Activated CD4-positive, alpha-beta memory T cell treated with anti-CD3 and anti-CD28 coated beads for 36 hours (primary cell): ENCODE data around the gene KRTAP5-5. TPM values are rescaled to one million over a fixed set of nuclear protein-coding genes. Genes with fewer than 3 reads are reported as not detected.

ENCODE experiments used
- CTCF ChIA-PET: fragments of 350-600 bp; sonication (Branson Sonifier 250); formaldehyde crosslinking; loops from one replicate; lab custom pipeline; 2021; ENCODE audit warnings: antibody characterized with exemption, inconsistent platforms; lab: Charles Lee
- POLR2A ChIA-PET: fragments of 350-600 bp; sonication (Branson Sonifier 250); formaldehyde crosslinking; loops from one replicate; lab custom pipeline; 2021; ENCODE audit warnings: antibody characterized with exemption; lab: Charles Lee
- DNase-seq: peaks from one replicate; pipeline ENCODE4 v3.0.0-alpha.2; 2020
- H3K27ac Mint-ChIP-seq: one replicate; pipeline ENCODE4 v1.8.0; 2021; ENCODE audit warnings: mixed read lengths
- H3K27me3 Mint-ChIP-seq: one replicate; pipeline ENCODE4 v1.8.0; 2021; ENCODE audit warnings: mixed read lengths
- H3K36me3 Mint-ChIP-seq: one replicate; pipeline ENCODE4 v1.8.0; 2021; ENCODE audit warnings: mixed read lengths
- H3K4me1 Mint-ChIP-seq: one replicate; pipeline ENCODE4 v1.8.0; 2021; ENCODE audit warnings: low read depth, mixed read lengths
- H3K4me3 Mint-ChIP-seq: one replicate; pipeline ENCODE4 v1.8.0; 2021; ENCODE audit warnings: mild to moderate bottlenecking, mixed read lengths
- H3K9me3 Mint-ChIP-seq: one replicate; pipeline ENCODE4 v1.8.0; 2021; ENCODE audit warnings: mixed read lengths
- intact Hi-C: fragments of 100-400 bp; cut with micrococcal nuclease; formaldehyde crosslinking; loops from one replicate; pipeline ENCODE4 v1.15.1; 2023
- total RNA-seq, 2 experiments: library from RNA; stranded (reverse); gene quantifications; one replicate each; pipeline ENCODE4 v1.2.3, GENCODE V29; 2021

KRTAP5-5 gene
- total RNA-seq, 2 experiments from 2014 or later, result not detected

- Mint-ChIP-seq H3K27me3 (peaks cover 28% of the 10 kb centered on the region), H3K9me3 (no peaks in the 10 kb centered on the region), H3K36me3 (no peaks in the 10 kb centered on the region), H3K4me3 (no peak overlapping the region), H3K4me1 (peaks cover 6% of the 10 kb centered on the region), H3K27ac (no peak overlapping the region)
- CTCF ChIA-PET, result interaction anchor here (0.6 to 2.3 kb wide), 4 partner anchors 12 to 284 kb away, joined by 3 to 10 read pairs (median 4); no protein-coding TSS in a partner anchor
- DNase-seq, result no peak
- POLR2A ChIA-PET, result no interaction called here
- intact Hi-C loops, result no loop called here
Measured at GRCh38 chr11:1633864-1634263, 4.3 kb downstream of the KRTAP5-5 start.

GRCh38 chr11:1636291-1636950, 6.8 kb downstream of the KRTAP5-5 start:
- ChIA-PET CTCF (interaction anchor here (1.5 to 2.3 kb wide), 2 partner anchors 17 to 41 kb away, joined by 3 to 10 read pairs; no protein-coding TSS in a partner anchor), POLR2A (no interaction called here)
- peaks cover 4% of the 10 kb centered on the region for H3K4me1 Mint-ChIP-seq
- H3K36me3 Mint-ChIP-seq, result no peaks in the 10 kb centered on the region
- intact Hi-C loops, result no loop called here
- no peak for DNase-seq
- H3K27me3 Mint-ChIP-seq, result peaks cover 28% of the 10 kb centered on the region
- H3K4me3 Mint-ChIP-seq, result no peak overlapping the region
- H3K27ac Mint-ChIP-seq, result no peak overlapping the region
- H3K9me3 Mint-ChIP-seq, result no peaks in the 10 kb centered on the region

GRCh38 chr11:1637628-1638027, 8.1 kb downstream of the KRTAP5-5 start:
- H3K4me1 Mint-ChIP-seq, result no peaks in the 10 kb centered on the region
- no peak for DNase-seq
- no peak overlapping the region for H3K4me3 Mint-ChIP-seq
- H3K36me3 Mint-ChIP-seq, result no peaks in the 10 kb centered on the region
- intact Hi-C loops, result no loop called here
- peaks cover 18% of the 10 kb centered on the region for H3K27me3 Mint-ChIP-seq
- no peaks in the 10 kb centered on the region for H3K9me3 Mint-ChIP-seq
- CTCF ChIA-PET, result interaction anchor here (0.6 to 4.2 kb wide), 6 partner anchors 8 to 536 kb away, joined by 3 to 17 read pairs (median 4); partner anchors contain the start of gene KRTAP5-5
- POLR2A ChIA-PET, result no interaction called here
- H3K27ac Mint-ChIP-seq, result no peak overlapping the region

- no peaks in the 10 kb centered on the region for H3K9me3 Mint-ChIP-seq
- no peak overlapping the region for H3K27ac Mint-ChIP-seq
- peaks cover 13% of the 10 kb centered on the region for H3K27me3 Mint-ChIP-seq
- DNase-seq, result no peak
- no peaks in the 10 kb centered on the region for H3K4me1 Mint-ChIP-seq
- H3K4me3 Mint-ChIP-seq, result no peak overlapping the region
- CTCF ChIA-PET, result interaction anchor here (1.1 to 4.2 kb wide), 3 partner anchors 9 to 15 kb away, joined by 4 to 17 read pairs (median 16); partner anchors contain the start of gene KRTAP5-5
- POLR2A ChIA-PET, result no interaction called here
- intact Hi-C loops, result no loop called here
- no peaks in the 10 kb centered on the region for H3K36me3 Mint-ChIP-seq
Measured at GRCh38 chr11:1638344-1638743, 8.8 kb downstream of the KRTAP5-5 start.

- Mint-ChIP-seq H3K27me3 (peaks cover 10% of the 10 kb centered on the region), H3K36me3 (no peaks in the 10 kb centered on the region), H3K4me3 (no peak overlapping the region), H3K27ac (no peak overlapping the region), H3K4me1 (no peaks in the 10 kb centered on the region), H3K9me3 (no peaks in the 10 kb centered on the region)
- DNase-seq, result no peak
- POLR2A ChIA-PET, result no interaction called here
- CTCF ChIA-PET, result interaction anchor here (0.7 to 4.2 kb wide), 10 partner anchors 8 to 513 kb away, joined by 3 to 17 read pairs (median 4); partner anchors contain the start of gene KRTAP5-3
- intact Hi-C loops, result no loop called here
Measured at GRCh38 chr11:1639102-1639620, 9.6 kb downstream of the KRTAP5-5 start.

- no peaks in the 10 kb centered on the region for H3K36me3 Mint-ChIP-seq
- POLR2A ChIA-PET, result no interaction called here
- H3K4me3 Mint-ChIP-seq, result no peak overlapping the region
- H3K27ac Mint-ChIP-seq, result no peak overlapping the region
- DNase-seq, result no peak
- H3K9me3 Mint-ChIP-seq, result no peaks in the 10 kb centered on the region
- CTCF ChIA-PET, result interaction anchor here (0.7 to 4.2 kb wide), 10 partner anchors 9 to 512 kb away, joined by 3 to 17 read pairs (median 4); partner anchors contain the start of gene KRTAP5-3
- H3K4me1 Mint-ChIP-seq, result no peaks in the 10 kb centered on the region
- peaks cover 10% of the 10 kb centered on the region for H3K27me3 Mint-ChIP-seq
- intact Hi-C loops, result no loop called here
Measured at GRCh38 chr11:1639666-1640065, 10.1 kb downstream of the KRTAP5-5 start.

GRCh38 chr11:1640076-1640946, 10.7 kb downstream of the KRTAP5-5 start:
- H3K27ac Mint-ChIP-seq, result no peak overlapping the region
- H3K4me3 Mint-ChIP-seq, result no peak overlapping the region
- H3K9me3 Mint-ChIP-seq, result no peaks in the 10 kb centered on the region
- peak; percentile 33 for DNase-seq
- CTCF ChIA-PET, result interaction anchor here (0.7 to 4.2 kb wide), 11 partner anchors 9 to 510 kb away, joined by 3 to 17 read pairs (median 4); no protein-coding TSS in a partner anchor
- intact Hi-C loops, result no loop called here
- POLR2A ChIA-PET, result no interaction called here
- peaks cover 10% of the 10 kb centered on the region for H3K27me3 Mint-ChIP-seq
- H3K4me1 Mint-ChIP-seq, result no peaks in the 10 kb centered on the region
- no peaks in the 10 kb centered on the region for H3K36me3 Mint-ChIP-seq

GRCh38 chr11:1641096-1641495, 11.5 kb downstream of the KRTAP5-5 start:
- POLR2A ChIA-PET, result no interaction called here
- Mint-ChIP-seq H3K4me3 (no peak overlapping the region), H3K27me3 (peaks cover 10% of the 10 kb centered on the region), H3K27ac (no peak overlapping the region), H3K9me3 (no peaks in the 10 kb centered on the region), H3K36me3 (no peaks in the 10 kb centered on the region), H3K4me1 (no peaks in the 10 kb centered on the region)
- CTCF ChIA-PET, result interaction anchor here (0.8 to 4.2 kb wide), 6 partner anchors 10 to 192 kb away, joined by 3 to 16 read pairs (median 6); no protein-coding TSS in a partner anchor
- no peak for DNase-seq
- intact Hi-C loops, result no loop called here

GRCh38 chr11:1642288-1643145, 12.9 kb downstream of the KRTAP5-5 start:
- H3K36me3 Mint-ChIP-seq, result no peaks in the 10 kb centered on the region
- no peak overlapping the region for H3K27ac Mint-ChIP-seq
- DNase-seq, result no peak
- no peaks in the 10 kb centered on the region for H3K4me1 Mint-ChIP-seq
- peaks cover 10% of the 10 kb centered on the region for H3K27me3 Mint-ChIP-seq
- CTCF ChIA-PET, result interaction anchor here (1.8 kb wide), 1 partner anchor 11 kb away, joined by 11 read pairs; no protein-coding TSS in a partner anchor
- POLR2A ChIA-PET, result no interaction called here
- H3K9me3 Mint-ChIP-seq, result no peaks in the 10 kb centered on the region
- H3K4me3 Mint-ChIP-seq, result no peak overlapping the region
- intact Hi-C loops, result no loop called here

- no peak overlapping the region for H3K27ac Mint-ChIP-seq
- intact Hi-C loops, result no loop called here
- no peak for DNase-seq
- no peaks in the 10 kb centered on the region for H3K4me1 Mint-ChIP-seq
- H3K27me3 Mint-ChIP-seq, result peaks cover 10% of the 10 kb centered on the region
- no peaks in the 10 kb centered on the region for H3K36me3 Mint-ChIP-seq
- ChIA-PET POLR2A (no interaction called here), CTCF (interaction anchor here (1.8 kb wide), 1 partner anchor 10 kb away, joined by 11 read pairs; no protein-coding TSS in a partner anchor)
- no peaks in the 10 kb centered on the region for H3K9me3 Mint-ChIP-seq
- no peak overlapping the region for H3K4me3 Mint-ChIP-seq
Measured at GRCh38 chr11:1643146-1643690, 13.6 kb downstream of the KRTAP5-5 start.
